Epithelial cell of proximal tubule (primary cell): ENCODE data around the gene NHLH1. TPM values are rescaled to one million over a fixed set of nuclear protein-coding genes. Genes with fewer than 3 reads are reported as not detected.
A peak's percentile ranks its signal among the peaks of the same experiment; 100 is the strongest.

ENCODE experiments used
- DNase-seq: peaks from one replicate; pipeline ENCODE4 v3.0.0-alpha.2; 2011; ENCODE audit warnings: low read depth
- H3K4me3 ChIP-seq: 2 replicates; pipeline ENCODE4 v1.5.1; 2011; ENCODE audit warnings: low read depth, mild to moderate bottlenecking, low read length
- total RNA-seq: library from RNA; depleted of rRNA; stranded (reverse); fragments of >200 nt; gene quantifications from 2 replicates; pipeline ENCODE4 v1.2.3, GENCODE V29; 2015
- TF ChIP-seq, protein P1 (sequence below): conservative IDR thresholded peaks from 2 replicates; pipeline ENCODE4 v1.5.1; 2012; ENCODE audit warnings: low read depth, mild to moderate bottlenecking, low read length

NHLH1 gene
- total RNA-seq, 1 donor from 2014 or later, result not detected

DNA sequence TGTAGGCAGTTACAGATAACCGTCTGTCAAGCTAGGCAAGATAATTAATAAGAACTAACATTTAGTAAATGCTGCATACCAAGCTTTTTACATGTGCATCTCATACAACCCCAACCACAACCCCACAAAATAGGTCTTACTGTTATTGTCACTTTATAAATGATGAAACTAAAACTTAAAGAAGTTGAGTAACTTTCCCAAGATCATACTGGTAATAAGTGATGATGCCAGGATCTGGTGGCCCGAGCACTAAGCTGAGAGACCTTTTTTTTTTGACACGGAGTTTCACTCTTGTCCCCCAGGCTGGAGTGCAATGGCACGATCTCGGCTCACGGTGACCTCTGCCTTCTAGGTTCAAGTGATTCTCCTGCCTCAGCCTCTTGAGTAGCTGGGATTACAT, 21.9 kb upstream of the NHLH1 start:
- H3K4me3 ChIP-seq, result no peak overlapping the region
- TF ChIP-seq, protein P1, sequence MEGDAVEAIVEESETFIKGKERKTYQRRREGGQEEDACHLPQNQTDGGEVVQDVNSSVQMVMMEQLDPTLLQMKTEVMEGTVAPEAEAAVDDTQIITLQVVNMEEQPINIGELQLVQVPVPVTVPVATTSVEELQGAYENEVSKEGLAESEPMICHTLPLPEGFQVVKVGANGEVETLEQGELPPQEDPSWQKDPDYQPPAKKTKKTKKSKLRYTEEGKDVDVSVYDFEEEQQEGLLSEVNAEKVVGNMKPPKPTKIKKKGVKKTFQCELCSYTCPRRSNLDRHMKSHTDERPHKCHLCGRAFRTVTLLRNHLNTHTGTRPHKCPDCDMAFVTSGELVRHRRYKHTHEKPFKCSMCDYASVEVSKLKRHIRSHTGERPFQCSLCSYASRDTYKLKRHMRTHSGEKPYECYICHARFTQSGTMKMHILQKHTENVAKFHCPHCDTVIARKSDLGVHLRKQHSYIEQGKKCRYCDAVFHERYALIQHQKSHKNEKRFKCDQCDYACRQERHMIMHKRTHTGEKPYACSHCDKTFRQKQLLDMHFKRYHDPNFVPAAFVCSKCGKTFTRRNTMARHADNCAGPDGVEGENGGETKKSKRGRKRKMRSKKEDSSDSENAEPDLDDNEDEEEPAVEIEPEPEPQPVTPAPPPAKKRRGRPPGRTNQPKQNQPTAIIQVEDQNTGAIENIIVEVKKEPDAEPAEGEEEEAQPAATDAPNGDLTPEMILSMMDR, result no peak
- DNase-seq, result no peak

DNA sequence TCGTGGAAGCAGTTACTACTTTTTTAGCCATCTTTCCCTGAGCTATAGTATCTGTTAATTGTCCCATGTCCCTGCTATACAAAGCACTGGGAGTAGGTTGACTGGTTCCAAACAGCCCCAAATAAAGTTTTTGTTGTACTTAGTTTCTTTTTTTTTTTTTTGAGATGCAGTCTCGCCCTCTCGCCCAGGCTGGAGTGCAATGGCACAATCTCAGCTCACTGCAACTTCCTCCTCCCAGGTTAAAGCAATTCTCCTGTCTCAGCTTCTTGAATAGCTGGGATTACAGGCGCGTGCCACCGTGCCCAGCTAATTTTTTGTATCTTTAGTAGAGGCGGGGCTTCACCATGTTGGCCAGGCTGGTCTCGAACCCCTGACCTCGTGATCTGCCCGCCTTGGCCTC, 20.4 kb upstream of the NHLH1 start:
- no peak overlapping the region for H3K4me3 ChIP-seq
- TF ChIP-seq, protein P1, result no peak
- DNase-seq, result no peak

DNA sequence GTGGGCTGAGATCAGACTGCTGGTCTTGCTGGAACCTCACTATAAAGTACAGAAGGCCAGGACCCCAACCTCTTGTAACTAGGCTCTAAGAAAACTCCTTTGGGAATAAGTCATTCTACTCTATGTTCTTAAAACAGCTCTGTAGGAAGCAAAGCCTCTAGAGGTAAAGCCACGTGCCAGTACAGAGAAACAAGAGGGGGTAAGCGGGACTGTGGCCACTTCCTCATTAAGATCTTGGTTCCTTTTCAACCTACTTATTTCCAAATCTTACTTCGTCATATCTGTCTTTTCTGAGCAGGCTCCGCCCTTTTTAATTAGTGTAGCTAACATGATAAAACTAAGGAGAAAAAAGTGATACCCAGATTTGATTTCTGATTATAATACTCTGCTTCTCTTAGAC, 19.9 kb upstream of the NHLH1 start:
- TF ChIP-seq, protein P1, result no peak
- no peak overlapping the region for H3K4me3 ChIP-seq
- no peak for DNase-seq

DNA sequence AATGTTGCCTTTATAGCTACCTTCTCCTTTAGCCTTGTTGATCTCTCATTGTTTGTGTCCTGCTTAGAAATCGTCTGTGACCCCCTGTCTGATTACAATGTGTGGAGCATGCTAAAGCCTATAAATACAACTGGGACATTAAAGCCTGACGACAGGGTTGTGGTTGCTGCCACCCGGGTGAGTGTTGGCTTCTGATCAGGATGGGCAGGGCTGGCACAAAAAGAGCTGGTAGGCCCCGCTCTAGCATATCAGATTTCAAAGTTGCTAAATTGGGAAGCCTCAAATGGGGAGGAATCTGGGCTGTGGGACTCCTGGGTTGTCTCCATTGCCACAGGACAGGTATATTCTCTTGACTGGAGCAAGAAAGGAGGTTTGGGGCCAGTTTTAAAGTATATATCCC, 15.2 kb upstream of the NHLH1 start:
- no peak overlapping the region for H3K4me3 ChIP-seq
- DNase-seq, result no peak
- TF ChIP-seq, protein P1, result no peak

DNA sequence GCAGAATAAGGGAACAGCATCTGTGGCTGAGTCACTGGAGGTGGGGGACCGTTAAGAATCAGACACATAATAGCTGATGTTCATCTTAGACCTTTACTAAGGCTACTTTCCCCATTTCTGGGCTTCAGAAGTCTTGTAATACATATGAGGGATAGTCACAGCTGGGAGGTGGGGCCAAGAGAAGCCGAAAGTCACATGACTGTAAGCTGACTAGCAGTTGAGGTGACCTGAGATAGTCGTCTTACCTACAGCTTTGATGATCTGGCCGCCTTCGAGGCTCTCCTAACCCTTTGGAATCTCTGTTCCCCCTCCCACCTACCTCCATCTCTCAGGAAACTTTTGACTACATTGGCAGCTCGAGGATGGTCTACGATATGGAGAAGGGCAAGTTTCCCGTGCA, 14.3 kb upstream of the NHLH1 start:
- no peak for DNase-seq
- TF ChIP-seq, protein P1, result no peak
- H3K4me3 ChIP-seq, result no peak overlapping the region

DNA sequence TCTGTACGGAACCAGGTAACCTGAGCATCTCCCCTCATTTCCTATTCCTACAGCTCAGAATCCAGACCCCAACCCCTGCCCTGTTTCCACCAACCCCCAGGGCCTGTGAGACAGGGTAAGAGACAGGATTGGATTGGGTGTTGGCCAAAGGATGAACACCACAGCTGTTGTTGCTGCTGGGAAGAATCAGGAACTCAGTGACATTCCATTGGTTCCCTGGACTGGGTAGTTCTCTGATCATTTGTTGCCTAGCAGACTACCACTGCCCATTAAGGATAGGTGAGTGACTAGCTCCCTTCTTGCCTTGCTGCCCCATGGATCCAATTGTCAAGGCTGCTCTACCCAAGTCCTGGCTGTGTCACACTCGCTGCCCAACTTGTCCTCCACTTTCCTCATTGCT, 13.6 kb upstream of the NHLH1 start:
- no peak for DNase-seq
- H3K4me3 ChIP-seq, result no peak overlapping the region
- TF ChIP-seq, protein P1, result no peak

DNA sequence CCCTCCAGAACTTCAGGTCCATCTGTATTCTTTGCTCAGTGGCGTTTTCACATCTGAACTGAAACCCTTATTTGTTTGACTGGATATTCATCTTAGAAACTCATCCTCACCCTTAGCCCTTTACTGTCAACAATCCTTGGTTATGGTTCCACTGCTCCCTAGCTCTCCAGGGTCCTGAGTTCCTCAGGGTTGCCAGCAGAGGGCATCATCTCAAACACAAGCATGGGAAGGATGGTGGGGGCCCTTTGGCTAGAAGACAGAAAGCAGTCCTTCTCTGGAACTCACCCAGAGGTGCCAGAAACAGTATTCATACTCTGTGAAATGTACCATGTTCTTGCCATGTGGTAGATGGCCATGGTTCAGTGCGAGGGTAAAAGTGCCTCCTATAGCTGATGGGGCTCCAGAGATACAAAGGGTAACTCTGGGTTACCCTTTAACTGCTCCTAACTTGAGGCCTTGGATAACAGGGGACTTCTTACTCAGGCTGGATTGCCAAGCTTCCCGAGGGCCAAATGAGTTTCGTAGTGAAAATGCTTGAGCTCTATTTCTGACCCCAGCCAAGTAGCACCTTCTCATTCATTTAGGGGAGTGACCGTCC, 12.4 kb upstream of the NHLH1 start:
- no peak overlapping the region for H3K4me3 ChIP-seq
- TF ChIP-seq, protein P1, result peak; percentile 76
- DNase-seq, result no peak
